Fibroblast of lung (primary cell): ENCODE measurements around the gene STARD9.

Experiments
- EZH2 ChIP-seq: IDR thresholded peaks from 2 replicates; pipeline ENCODE4 v1.5.1; 2012; ENCODE audit warnings: low read length, control low read depth, mild to moderate bottlenecking; ENCODE audit errors: missing control alignments
- TF ChIP-seq, protein P1 (sequence below), 2 donors: IDR thresholded peaks in 1 of 2; conservative IDR thresholded peaks in 1 of 2; 1 replicate in 1 of 2; 2 replicates in 1 of 2; pipeline ENCODE4 v1.5.1; 2011 to 2012; ENCODE audit warnings: low read length in 2 of 2, control low read depth in 1 of 2, inconsistent platforms in 1 of 2, low read depth in 1 of 2, mild to moderate bottlenecking in 1 of 2

DNA sequence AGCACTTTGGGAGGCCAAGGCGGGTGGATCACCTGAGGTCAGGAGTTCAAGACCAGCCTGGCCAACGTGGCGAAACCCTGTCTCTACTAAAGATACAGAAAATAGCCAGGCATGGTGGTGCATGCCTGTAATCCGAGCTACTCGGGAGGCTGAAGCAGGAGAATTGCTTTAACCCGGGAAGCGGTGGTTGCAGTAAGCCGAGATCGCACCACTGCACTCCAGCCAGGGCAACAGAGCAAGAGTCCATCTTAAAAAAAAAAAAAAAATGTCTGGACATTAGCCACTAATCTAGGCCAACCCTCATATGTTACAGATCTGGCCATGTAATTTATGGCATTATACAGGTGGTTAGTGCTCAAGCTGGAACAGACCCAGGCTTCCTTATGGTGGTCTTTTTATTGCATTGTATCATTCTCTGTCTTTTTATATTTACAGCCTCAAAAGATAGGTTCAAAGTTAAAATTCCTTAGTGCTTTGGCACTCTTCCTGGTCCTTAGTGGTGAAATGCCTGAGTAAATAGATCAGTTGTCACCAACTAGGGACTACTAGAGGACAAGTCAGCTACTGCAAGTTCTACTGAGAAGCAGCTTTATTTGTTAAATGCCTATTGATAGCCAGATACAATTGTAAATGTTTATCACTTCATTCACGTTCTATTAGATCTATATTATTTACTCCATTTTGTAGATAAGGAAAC is 16.0 kb downstream of the STARD9 start:
- TF ChIP-seq, protein P1, sequence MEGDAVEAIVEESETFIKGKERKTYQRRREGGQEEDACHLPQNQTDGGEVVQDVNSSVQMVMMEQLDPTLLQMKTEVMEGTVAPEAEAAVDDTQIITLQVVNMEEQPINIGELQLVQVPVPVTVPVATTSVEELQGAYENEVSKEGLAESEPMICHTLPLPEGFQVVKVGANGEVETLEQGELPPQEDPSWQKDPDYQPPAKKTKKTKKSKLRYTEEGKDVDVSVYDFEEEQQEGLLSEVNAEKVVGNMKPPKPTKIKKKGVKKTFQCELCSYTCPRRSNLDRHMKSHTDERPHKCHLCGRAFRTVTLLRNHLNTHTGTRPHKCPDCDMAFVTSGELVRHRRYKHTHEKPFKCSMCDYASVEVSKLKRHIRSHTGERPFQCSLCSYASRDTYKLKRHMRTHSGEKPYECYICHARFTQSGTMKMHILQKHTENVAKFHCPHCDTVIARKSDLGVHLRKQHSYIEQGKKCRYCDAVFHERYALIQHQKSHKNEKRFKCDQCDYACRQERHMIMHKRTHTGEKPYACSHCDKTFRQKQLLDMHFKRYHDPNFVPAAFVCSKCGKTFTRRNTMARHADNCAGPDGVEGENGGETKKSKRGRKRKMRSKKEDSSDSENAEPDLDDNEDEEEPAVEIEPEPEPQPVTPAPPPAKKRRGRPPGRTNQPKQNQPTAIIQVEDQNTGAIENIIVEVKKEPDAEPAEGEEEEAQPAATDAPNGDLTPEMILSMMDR (conservative IDR thresholded peaks at IDR 0.05 in 1 of 2, IDR thresholded peaks at IDR 0.05 in 1 of 2; ENCODE audit: low read depth in 1 of 2, low read length in 2 of 2): peak; percentile 22 to 41
- no peak for TF ChIP-seq EZH2
